ENCODE results near the gene HYAL1. TPM values are rescaled to one million over a fixed set of nuclear protein-coding genes. Genes with fewer than 3 reads are reported as not detected.
"Not testable (repeated sequence)": the region's sequence is repeated elsewhere in the genome, so short reads cannot be mapped to it uniquely, and the experiment has no call there.

HYAL1 gene
- total RNA-seq, 3 donors from 2014 or later = 3.5 to 16.1 (median 4.8) TPM

GRCh38 chr3:50288387-50289007, 14.9 kb downstream of the HYAL1 start:
- no peak overlapping the region for H3K4me3 ChIP-seq
- no peak for DNase-seq (ENCODE audit: low spot score in 2 of 2)
- H3K36me3 ChIP-seq = no peaks in the 10 kb centered on the region
- peaks cover 5% of the 10 kb centered on the region in 2 donors for H3K4me1 ChIP-seq
- H3K27me3 ChIP-seq = no peaks in the 10 kb centered on the region
- H3K9me3 ChIP-seq = no peaks in the 10 kb centered on the region
- no peak overlapping the region for H3K27ac ChIP-seq
- TF ChIP-seq POLR2A (IDR thresholded peaks at IDR 0.05) (no peak), CTCF (IDR thresholded peaks at IDR 0.05) (no peak), POLR2AphosphoS5 (IDR thresholded peaks at IDR 0.05) (no peak)
- intact Hi-C loops (cut with DNase I; ENCODE audit: low total_unique reads) = no loop called here

- DNase-seq (ENCODE audit: low spot score in 2 of 2) = no peak
- intact Hi-C loops (cut with DNase I; ENCODE audit: low total_unique reads) = no loop called here
- peaks cover 0 to 5% of the 10 kb centered on the region in 2 donors for H3K4me1 ChIP-seq
- no peaks in the 10 kb centered on the region for H3K27me3 ChIP-seq
- no peaks in the 10 kb centered on the region for H3K36me3 ChIP-seq
- no peak overlapping the region for H3K4me3 ChIP-seq
- H3K9me3 ChIP-seq = no peaks in the 10 kb centered on the region
- H3K27ac ChIP-seq = no peak overlapping the region
- TF ChIP-seq CTCF (IDR thresholded peaks at IDR 0.05) (no peak), POLR2AphosphoS5 (IDR thresholded peaks at IDR 0.05) (no peak), POLR2A (IDR thresholded peaks at IDR 0.05) (no peak)
These were observed 16.1 kb downstream of the HYAL1 start for GRCh38 chr3:50287262-50287661.

- no peak overlapping the region for H3K27ac ChIP-seq
- TF ChIP-seq POLR2A (IDR thresholded peaks at IDR 0.05) = no peak
- TF ChIP-seq CTCF (IDR thresholded peaks at IDR 0.05) = no peak
- no peak for TF ChIP-seq POLR2AphosphoS5 (IDR thresholded peaks at IDR 0.05)
- peaks cover 0 to 5% of the 10 kb centered on the region in 2 donors for H3K4me1 ChIP-seq
- H3K27me3 ChIP-seq = no peaks in the 10 kb centered on the region
- H3K9me3 ChIP-seq = no peaks in the 10 kb centered on the region
- no peak for DNase-seq (ENCODE audit: low spot score in 2 of 2)
- intact Hi-C loops (cut with DNase I; ENCODE audit: low total_unique reads) = no loop called here
- H3K36me3 ChIP-seq = no peaks in the 10 kb centered on the region
- no peak overlapping the region for H3K4me3 ChIP-seq
These were observed 16.8 kb downstream of the HYAL1 start for GRCh38 chr3:50286322-50287227.

GRCh38 chr3:50284121-50284520, 19.3 kb downstream of the HYAL1 start:
- H3K4me3 ChIP-seq; intact Hi-C loops (cut with DNase I; ENCODE audit: low total_unique reads): not testable (repeated sequence)

GRCh38 chr3:50279255-50280016, 23.9 kb downstream of the HYAL1 start:
- Histone ChIP-seq H3K9me3 (no peaks in the 10 kb centered on the region), H3K4me3 (no peak overlapping the region), H3K27ac (no peak overlapping the region), H3K36me3 (no peaks in the 10 kb centered on the region), H3K4me1 (no peaks in the 10 kb centered on the region), H3K27me3 (no peaks in the 10 kb centered on the region)
- no peak for TF ChIP-seq POLR2A (IDR thresholded peaks at IDR 0.05)
- no peak for TF ChIP-seq POLR2AphosphoS5 (IDR thresholded peaks at IDR 0.05)
- TF ChIP-seq CTCF (IDR thresholded peaks at IDR 0.05) = no peak
- no peak for DNase-seq (ENCODE audit: low spot score in 2 of 2)
- intact Hi-C loops (cut with DNase I; ENCODE audit: low total_unique reads) = no loop called here

More at GRCh38 chr3:50284121-50284520, 19.3 kb downstream of the HYAL1 start:
- not testable (repeated sequence) for H3K9me3 ChIP-seq; H3K36me3 ChIP-seq; H3K27me3 ChIP-seq; DNase-seq (ENCODE audit: low spot score in 2 of 2); H3K4me1 ChIP-seq; H3K27ac ChIP-seq

All from breast epithelium (tissue), 4 donors.